GM19463 (cell line): ENCODE results near the gene SPDYE2B.
A peak's percentile ranks its signal among the peaks of the same experiment; 100 is the strongest.
"Not testable (repeated sequence)": the region's sequence is repeated elsewhere in the genome, so short reads cannot be mapped to it uniquely, and the experiment has no call there.

ENCODE experiments used
- ATAC-seq: cut with Tn5 transposase; IDR thresholded peaks from one replicate; pipeline ENCODE4 v1.9.1; 2021; ENCODE audit warnings: mild to moderate bottlenecking, moderate library complexity; ENCODE audit not compliant: unreplicated experiment

The SPDYE2B gene

DNA sequence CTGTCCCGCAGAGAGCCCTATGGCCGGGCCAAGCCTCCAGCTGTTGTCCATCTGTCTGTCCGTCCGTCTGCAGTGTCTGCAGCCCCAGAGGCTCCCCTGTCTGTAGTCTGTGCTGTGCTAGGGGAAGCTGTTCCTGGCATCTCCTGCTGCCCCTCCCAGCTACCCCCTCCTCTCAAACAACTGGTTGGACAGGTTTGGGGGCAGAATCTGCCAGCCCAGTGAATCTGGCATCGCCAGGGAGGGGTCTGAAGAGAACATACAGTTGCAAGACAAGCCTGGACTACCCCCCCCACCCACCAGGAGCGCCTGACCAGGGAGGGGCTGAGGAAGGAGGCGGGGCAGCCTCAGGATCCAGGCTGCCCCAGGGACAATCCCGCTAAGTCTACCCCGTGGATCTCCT, 7.4 kb upstream of the SPDYE2B start, which contains the start of gene UPK3BL1:
Gene UPK3BL1 (minus strand): TSS at position 101 of the 400 bp plus-strand sequence. CDS start 50 bp downstream, at position 51.
- ATAC-seq = not testable (repeated sequence)

DNA sequence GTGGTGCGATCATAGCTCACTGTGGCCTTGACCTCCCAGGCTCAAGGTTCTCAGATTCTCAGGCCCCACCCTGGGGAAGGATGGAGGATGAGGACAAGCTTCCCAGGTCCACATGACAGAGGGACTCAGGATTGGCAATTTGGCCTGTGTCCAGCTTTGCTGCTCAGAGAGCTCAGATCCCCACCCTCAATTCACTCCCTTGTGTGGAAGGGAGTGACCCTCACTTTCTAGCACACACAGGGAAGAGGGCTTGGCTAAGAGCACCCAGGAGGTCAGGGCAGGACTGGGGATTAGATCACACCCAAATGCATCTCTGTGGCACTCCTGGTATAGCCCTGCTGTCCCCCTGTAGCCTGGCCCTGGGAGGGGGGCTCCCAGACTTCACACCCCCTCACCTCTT, 6.7 kb upstream of the SPDYE2B start:
- ATAC-seq = not testable (repeated sequence)

DNA sequence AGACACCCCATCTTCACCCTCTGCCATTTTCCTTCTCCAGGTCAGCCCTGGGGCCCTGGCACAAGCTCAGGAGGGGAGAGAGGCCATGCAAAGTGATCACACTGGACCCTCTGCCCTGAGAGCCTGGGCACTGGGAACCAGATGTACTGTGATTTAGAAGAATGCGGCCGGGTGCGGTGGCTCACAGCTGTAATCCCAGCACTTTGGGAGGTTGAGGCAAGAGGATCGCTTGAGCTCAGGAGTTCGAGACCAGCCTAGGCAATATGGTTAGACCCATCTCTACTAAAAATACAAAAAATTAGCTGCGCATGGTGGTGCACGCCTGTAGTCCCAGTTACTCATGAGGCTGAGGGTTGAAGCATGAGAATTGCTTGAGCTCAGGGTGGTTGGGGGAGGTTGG, 2.3 kb upstream of the SPDYE2B start:
- ATAC-seq = not testable (repeated sequence)

DNA sequence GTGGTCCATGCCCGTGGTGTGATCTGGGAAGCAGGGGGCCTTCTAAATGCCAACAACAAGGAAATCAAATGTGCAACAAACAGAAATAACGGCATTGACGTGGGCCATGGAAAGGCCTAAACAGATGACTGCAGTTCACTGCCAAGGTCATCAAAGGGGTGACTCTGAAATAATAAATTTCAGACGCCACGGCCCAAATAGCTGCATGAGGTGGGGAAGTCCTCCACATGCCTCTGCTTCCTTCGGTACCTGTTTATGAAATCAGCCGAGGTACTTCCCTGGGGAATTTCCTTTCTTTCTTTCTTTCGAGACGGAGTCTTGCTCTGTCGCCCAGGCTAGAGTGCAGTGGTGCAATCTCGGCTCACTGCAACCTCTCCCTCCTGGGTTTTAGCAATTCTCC, 14.6 kb downstream of the SPDYE2B start:
- not testable (repeated sequence) for ATAC-seq

DNA sequence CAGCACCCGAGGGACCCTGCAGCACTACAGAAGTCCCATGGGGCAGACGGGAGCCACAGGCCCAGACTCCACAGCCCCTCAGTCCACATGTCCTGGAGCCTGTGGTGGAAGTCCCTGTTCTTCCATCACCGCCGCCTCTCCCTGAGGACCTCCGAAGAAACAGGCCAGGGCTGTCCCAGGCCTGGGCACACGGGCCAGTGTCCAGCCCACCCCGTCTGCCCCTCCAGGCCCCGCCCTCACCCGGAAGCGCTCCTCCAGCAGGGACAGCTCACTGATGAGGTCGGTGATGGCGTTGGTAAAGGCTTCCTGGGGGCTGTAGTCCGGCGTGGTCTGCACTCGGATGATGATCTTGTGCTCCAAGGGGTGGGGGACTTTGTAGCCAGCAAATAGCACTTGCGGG, 16.7 kb downstream of the SPDYE2B start:
- not testable (repeated sequence) for ATAC-seq

DNA sequence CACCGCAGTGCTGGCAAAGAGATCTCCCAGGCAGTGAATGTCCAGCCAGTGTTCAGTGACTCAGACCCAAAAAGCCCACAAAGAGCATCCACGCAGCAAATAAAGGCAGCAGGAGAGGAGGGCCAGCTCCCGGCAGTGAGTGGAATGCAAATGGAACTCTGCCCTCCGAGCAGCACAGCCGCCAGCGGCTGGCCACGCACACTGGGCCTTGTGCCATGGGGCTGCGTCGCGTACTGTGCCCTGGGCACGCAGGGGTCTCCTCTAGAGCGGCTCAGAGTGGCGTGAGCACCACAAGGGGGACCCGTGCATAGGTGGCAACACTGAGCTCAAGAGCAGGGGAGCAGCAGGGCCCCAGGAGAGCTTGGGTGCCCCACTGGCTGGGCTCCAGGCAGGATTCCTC, 17.4 kb downstream of the SPDYE2B start:
- ATAC-seq = not testable (repeated sequence)

DNA sequence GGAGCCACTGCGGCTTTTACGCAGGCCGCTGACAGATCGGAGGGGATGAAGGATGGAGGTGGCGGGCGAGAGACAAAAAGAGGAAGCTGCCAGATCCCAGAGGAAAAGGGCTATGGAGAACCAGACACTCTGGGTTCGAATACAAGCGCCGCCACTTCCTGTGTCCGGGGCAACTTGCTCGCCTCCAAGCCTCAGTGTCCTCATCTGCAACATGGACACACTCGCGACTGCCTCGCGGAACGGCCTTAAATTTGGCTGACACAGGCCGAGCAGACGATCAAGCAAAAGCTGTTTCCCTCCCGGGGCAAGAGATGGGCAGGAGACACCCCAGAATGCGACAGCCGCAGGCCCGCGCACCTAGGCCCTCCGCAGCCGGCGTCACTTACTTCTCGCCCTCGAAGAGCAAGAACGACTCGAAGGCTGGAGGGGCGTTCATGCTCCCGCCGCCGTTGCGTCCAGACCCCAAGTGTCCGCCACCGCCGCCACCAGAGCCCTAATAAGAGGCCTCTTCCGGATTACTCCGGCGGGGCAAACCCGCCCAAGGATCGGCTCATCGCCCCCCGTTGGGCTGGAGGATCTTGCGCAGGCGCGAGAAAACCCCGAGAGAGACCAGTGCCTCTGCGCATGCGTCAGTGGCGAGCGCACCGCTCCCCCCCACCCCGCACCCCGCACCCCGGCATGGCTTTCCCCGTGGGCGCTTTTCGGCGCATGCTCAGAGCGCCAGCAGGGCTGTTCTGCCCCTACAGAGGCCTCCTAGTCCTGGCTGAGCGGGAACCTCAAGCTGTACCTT, 21.2 kb downstream of the SPDYE2B start, which contains the start of gene POLR2J2:
Gene POLR2J2 (minus strand): TSS at position 498 of the 790 bp plus-strand sequence. CDS start 62 bp downstream, at position 436.
- ATAC-seq = peak; percentile 81

DNA sequence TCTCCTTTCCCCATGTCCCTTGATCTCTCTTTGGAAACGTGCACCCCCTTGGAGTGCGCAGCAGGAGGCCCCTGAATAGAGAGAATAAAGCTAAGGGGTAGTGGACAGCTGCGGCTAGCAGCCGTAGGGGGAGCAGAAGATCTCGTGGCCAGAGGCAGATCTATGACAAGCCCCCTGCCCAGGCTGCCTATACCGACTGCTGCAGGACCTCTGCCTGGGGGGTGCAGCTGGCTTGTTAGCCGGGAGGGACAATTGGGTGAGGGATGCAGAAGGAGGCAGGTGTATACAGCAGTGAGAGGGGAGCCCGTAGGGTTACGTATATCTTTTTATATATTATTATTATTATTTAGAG, 21.8 kb downstream of the SPDYE2B start:
- peak; percentile 27 for ATAC-seq

DNA sequence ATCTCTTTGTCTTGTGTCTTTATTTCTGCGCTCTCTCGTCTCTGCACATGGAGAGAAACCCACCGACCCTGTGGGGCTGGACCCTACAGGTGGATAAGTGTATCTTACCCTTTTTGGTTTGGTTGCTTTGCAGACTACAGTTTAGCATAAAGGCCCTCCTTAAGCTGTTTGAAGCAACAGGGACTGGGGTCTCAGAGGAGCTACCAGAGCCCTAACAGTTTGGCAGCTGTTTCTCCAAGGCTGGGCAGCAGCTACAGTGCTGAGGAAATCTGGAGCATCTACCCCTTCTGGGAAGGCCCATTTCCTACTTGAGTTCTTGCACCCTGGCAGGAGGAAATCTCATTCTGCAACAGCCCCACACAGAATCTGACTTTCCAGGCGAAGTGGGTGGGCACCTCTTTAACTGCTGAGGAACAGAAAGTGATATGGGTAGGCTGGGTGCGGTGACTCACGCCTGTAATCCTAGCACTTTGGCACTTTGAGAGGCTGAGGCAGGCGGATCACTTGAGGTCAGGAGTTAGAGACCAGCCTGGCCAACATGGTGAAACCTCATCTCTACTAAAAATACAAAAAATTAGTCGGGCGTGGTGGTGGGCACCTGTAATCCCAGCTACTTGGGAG, 23.4 kb downstream of the SPDYE2B start:
- not testable (repeated sequence) for ATAC-seq

DNA sequence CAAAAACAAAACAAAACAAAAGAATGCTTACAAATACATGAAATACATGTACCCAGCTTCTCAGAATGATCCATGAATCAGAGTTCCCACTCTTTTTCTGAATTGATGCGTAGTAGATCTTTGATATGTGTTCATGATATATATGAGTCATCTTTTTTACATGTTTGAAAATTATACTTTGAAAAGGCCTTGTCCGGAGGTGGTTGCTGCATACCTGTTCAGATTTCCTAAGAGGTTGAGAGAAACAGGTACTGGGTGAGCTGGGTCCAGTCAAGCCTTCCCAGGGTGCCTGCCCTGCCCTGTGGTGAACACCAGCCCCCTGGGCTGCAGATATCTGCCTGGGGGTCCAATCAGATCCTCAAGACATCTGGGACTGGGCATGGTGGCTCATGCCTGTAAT, 25.4 kb downstream of the SPDYE2B start:
- ATAC-seq = not testable (repeated sequence)

DNA sequence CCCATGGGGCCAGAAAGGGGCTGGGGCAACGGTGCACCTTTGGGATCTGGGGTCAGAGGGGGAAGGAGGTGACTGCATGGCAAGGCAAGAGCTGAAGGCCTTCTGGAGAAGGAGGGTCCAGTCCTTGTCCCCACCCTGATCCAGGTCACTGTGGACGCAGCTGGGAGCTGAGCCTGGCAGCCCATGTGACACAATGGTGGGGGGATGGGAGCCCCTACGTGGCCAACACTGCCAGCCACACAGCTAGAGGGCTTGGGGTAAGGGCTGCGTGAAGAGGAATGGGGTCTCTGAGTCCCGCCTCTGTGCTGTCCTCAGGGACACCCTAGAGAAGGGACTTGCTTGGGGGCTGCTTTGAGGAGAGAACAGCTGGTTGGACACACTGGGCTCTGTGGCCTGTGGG, 30.7 kb downstream of the SPDYE2B start:
- not testable (repeated sequence) for ATAC-seq

DNA sequence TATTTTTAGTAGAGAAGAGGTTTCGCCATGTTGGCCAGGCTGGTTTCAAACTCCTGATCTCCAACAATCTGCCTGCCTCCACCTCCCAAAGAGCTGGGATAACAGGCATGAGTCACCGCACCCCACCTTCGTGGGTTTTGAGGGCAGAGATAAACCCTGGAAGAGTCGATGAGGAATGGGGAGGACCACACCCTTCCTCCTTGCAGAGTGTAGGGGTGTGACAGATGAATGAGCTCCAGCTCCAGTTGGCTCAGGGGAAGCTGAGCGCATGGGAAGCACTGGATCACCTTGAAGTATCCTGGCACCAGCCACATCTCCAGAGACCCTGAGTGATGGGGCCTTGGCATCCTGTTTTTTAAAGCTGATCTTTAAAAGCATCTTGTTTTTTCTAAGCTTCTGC, 32.4 kb downstream of the SPDYE2B start:
- ATAC-seq = not testable (repeated sequence)

DNA sequence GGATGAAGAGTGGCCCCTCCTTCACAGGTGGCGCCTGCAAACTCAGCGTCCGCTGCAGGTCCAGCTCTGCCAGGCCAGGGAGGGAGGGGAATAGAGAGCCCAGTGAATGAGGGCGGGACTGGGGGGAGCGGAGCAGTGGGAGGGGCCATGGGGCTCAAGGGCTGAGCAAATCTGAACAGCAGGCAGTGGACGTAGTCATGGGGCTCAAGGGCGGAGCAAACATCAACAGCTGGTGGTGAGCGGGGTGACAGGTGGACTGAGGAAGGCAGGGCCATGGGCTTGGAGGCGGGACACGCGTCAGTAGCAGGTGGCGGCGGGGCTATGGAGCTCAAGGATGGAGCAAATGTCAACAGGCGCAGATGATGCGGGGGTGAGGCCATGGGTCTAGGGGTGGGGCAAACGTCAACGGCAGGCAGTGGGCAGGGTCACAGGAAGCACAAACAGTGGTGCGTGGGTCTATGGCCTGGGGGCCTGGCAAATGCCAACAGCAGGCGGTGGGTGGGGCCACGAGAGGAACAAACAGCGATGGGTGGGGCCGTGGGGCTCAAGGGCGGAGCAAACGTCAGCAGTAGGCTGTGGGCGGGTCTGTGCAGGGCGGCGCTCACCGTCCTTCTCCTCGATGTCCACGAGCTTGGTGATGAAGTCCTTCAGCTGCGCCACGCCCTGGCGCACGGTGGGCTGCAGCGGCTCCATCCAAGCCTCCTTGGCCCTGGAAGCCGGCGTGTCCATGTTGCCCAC, 38.3 kb downstream of the SPDYE2B start:
- peak; percentile 72 for ATAC-seq

DNA sequence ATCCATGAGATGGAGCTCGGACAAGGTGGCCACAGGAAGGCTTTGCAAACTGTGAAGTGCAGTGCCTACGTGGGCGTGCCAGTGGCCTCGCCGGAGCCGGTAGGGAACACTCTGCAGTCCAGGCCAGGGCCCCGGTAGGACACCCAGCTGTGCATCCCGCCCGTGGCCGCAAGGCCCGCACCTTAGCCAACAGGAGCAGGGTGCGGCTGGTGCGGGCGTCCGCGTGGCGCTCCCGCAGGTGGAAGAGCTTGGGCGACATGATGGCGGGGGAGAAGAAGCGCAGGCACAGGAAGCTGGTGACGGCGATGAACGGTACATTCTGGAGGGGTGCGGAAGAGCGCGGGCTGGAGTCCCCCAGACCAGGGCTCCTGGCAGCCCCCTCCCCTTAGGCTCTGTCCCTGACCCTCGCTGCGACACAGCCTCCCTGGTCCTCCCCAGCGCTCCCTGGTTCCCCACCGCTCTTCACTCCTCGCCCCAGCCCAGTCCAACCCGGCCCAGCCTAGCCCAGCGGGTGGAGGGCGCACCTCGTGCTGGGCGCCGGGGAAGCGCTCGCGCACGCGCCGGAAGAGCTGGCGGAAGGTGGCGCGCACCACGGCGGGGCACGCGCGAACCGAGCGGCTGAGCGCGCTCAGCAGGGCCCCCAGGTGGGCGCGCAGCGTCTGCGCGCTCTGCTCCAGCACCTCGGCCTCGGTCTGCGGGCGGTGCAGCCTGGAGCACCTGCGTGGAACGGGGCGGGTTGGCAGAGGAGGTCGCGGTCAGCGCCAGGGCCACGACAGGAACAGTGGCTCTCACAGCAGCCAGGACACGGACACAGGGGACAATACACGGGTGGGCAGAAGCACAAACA, 39.5 kb downstream of the SPDYE2B start:
- peak; percentile 67 for ATAC-seq

DNA sequence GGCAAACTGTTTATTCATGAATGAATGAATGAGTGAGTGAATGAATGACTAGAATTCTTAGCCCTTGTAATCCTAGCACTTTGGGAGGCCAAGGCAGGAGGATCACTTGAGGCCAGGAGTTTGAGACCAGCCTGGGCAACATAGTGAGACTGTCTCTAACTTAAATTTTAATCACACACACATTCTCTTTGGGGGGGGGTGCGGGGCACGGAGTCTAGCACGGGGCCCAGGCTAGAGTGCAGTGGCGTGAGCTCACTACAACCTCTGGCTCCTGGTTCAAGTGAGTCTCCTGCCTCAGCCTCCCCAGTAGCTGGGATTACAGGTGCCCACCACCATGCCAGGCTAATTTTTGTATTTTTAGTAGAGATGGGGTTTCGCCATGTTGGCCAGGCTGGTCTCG, 40.5 kb downstream of the SPDYE2B start:
- ATAC-seq = not testable (repeated sequence)

DNA sequence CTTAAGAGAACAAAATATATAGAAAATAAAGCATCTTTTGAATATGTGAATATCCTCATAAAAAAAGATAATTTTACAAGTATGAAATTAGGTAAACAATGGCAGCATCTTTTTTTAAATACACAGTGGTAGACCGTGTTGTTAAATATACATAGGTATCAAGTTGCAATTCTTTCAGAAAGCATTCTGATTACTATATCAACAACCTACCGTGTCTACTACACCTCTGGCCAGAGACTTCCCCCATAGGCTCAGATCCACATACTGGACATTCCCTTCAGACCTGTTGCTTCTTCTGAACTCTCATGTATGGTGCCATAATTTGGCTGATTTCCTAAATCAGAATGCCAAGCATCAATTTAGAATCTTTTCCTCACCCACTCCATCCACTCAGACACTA, 43.9 kb downstream of the SPDYE2B start:
- not testable (repeated sequence) for ATAC-seq

DNA sequence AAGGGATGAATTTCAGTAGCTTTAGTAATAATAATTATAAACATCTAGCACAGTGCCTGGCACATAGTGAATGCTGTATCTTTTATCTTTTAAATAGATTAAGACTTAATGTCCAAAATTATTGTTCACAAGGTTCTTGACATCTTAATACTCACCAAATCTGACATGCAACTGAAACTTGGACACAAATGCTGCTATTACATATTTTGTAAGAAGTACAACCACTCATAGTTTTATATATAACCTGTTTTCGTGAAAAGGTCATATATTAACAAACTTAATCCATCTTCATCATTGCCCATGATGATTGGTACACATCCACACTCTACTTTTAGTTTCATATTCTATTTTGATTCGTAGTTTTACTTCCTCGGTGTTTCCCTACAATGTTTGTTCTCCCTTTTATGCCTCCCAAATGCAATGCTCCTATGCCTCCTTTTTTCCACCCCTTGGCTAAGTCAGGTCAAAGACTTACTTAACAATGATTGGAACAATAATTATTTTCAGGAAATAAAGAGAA, 45.0 kb downstream of the SPDYE2B start:
- ATAC-seq = peak; percentile 70

DNA sequence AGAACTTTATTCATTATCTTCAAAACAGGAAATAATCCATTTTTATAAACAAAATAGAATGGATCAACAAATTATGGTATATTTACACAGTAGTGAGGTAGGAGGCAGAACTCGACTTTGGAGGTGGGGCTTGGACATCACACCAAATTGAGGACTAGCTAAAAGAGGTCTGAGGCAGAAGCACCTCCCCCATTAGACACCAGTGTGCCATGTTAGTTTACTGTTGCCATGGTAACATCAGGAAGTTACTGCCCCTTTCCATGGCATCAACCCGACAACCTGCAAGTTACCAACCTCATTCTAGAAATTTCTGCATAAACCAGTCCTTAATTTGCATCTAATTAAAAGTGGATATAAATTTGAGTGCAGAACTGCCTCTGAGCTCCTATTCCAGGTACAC, 45.9 kb downstream of the SPDYE2B start:
- ATAC-seq = not testable (repeated sequence)

DNA sequence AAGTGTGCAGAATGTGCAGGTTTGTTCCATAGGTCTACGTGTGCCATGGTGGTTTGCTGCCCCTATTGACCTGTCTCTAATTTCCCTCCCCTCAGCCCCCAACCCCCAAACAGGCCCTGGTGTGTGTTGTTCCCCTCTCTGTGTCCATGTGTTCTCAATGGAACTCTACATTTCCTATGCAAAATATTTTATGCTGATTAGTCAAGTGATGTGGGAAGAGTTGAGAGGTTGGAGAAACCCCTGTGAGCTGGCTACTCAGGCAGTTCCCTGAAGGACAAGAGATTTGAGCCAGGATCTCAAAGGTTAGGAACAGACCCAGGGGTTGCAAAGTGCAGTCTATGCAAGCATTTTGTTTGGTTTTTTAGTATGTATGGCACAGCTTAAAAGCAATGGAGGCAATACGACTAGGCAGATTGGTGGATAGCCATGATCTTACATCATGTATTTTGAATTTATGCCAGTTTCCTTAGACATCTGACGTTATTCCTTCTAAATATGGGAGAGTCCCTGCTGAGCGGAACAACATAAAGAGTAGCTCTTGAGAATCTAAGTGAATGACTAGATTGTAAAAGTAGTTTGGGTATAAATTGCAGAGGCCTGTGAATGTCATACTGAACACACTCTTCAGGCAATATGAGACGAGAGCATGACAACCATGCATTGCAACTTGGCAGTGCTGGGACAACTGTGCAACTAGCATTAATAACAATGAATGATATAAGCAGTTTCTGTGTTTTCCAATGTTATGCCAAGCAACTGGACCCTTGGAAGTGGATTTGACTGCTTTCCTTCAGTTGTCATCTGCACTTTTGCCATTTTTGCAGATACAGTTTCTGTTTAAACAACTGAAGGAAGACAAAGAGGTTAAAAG, 47.8 kb downstream of the SPDYE2B start:
- not testable (repeated sequence) for ATAC-seq
